H1 (cell line): ENCODE data around the gene TTYH2. TPM values are rescaled to one million over a fixed set of nuclear protein-coding genes. Genes with fewer than 3 reads are reported as not detected.

Source experiments
- CREB1 ChIP-seq: IDR thresholded peaks from 2 replicates; pipeline ENCODE4 v1.6.1; 2012; ENCODE audit warnings: inconsistent platforms
- CTBP2 ChIP-seq: IDR thresholded peaks from 2 replicates; pipeline ENCODE4 v1.7.0; 2011; ENCODE audit warnings: borderline replicate concordance, mild to moderate bottlenecking, moderate library complexity, mixed read lengths, low read length; ENCODE audit not compliant: insufficient read depth, insufficient read length
- POU5F1 ChIP-seq: IDR thresholded peaks from 2 replicates; pipeline ENCODE4 v1.6.1; 2011; ENCODE audit warnings: low read depth, mild to moderate bottlenecking, low read length, moderate library complexity
- polyA plus RNA-seq, 7 experiments: library from polyadenylated mRNA; depleted of rRNA in 3 of 7; stranded (reverse) in 5 of 7; unstranded in 2 of 7; fragments of >200 nt in 5 of 7; fragments of 200-250 nt in 2 of 7; gene quantifications; 1 replicate in 5 of 7; 2 replicates in 1 of 7; 4 replicates in 1 of 7; pipeline versions ENCODE4 v1.2.1 to v1.2.3, GENCODE V29; 2011 to 2013; ENCODE audit warnings: missing spikeins in 2 of 7, mixed read lengths in 2 of 7
- total RNA-seq: library from RNA; stranded (reverse); fragmentation: NEBNext Ultra II Directional; extraction: Animal tissue kit (Norgen Biotek cat#: 25700); gene quantifications from 2 replicates; pipeline ENCODE4 v1.2.1, GENCODE V29; 2021

The TTYH2 gene
- total and polyA plus RNA-seq, 2 of the 8 experiments (the other 6 are each of a cell fraction or from before 2014, with no cell fraction given): 3.2 to 9.2 TPM

DNA sequence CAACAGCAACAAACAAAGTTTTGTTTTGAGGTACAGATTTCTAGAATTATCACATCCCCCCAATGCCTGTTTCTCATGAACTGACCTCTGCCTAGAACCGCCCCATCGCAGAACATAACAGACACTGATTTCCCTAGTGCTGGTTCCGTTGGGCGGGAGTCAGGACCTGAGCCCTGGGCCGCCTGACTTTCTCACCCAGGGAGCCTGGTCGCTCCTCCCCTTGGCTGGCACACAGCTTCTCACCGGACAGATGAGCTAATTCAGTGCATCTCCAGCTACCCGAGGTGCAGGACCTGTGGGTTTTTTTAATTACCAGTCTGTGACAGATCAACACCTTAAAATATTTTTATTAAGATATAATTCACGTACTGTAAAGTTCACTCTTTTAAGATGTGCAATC lies 30.0 kb upstream of the TTYH2 start (continued):
- no peak for TF ChIP-seq CTBP2
- no peak for TF ChIP-seq CREB1
- TF ChIP-seq POU5F1: no peak
